NCI-H1417 treated with DMSO at 0.1 percent for 48 hours (cell line): ENCODE results near the gene SGCD.
"Not testable (repeated sequence)": the region's sequence is repeated elsewhere in the genome, so short reads cannot be mapped to it uniquely, and the experiment has no call there.

Experiments used
- DNase-seq: peaks from one replicate; lab custom pipeline; 2025; lab: John Stamatoyannopoulos, UW

SGCD gene

DNA sequence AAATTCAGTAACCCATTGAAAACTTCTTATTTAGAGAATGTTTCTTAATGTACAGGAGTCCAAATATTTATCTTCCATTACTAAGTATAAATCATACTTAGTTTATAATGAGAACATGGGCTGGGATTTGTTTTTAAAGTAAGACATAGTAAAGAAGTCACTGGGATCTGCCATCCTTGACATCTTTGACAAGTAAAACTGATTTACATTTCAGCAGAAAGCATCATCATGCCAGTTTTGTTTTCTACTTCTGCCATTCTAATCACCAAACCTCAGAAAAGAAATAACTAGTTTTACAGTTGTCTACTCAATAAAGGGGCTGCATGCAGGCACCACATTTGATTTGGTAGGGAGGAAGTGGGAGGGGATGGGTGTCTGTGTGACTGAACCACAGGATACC is 301.5 kb downstream of the SGCD start:
- DNase-seq = no peak

DNA sequence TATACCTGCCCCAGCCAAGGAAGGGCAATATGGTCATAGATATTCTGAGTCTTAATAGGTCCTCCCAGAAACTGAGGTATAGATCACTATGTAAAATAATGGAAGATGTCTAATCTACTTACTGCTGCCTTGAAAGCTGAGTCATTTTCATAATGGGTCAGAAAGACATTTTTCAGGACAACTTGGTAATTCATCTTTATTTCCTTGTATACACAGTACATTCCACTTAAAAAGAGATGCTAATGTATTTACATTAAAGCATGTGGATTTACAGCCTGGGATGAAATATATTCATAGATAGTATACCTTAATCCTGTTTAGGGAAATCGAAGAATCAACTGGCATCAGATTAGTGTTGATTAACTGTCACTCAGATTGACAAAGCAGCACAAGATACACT is 304.0 kb downstream of the SGCD start:
- DNase-seq = no peak

DNA sequence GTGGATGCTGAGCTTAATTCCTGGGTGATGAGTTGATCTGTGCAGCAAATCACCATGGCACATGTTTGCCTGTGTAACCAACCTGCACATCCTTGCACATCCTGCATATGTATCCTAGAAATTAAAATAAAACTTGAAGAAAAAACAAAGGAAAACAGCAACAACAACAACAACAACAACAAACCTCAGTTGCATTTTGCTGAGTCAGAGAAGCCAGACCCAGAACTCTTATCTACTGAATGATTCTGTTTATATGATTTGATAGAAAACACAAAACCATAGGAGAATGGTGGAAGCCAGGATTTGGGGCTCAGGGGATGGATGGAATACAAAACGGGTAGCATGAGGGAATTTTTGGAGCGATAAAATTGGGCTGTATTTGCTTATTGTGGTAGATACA is 307.3 kb downstream of the SGCD start:
- DNase-seq = no peak

DNA sequence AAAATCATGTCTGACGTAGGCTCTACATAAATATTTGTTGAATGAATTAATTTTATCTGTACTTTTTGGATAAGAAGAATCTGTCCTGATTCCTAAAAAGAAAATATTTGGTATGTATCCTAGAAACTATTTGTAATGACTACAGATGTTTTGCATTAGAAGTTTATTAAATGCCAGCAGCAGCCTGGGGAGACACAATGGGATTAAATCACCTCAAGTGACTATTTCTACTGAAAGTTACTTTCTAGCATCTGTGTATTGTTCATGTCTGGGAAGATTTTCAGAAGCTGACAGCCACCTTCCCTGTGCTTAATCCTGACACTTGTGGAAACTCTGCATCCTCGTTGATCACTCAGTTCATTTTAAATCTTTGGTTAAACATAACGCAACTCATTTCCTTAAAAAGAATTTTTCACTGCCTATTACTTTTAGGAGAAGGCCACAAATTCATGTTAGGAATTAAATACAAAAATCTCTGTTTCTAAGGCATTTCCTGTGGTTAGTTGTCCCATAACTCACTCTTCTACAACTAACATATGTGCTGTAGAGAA is 313.8 kb downstream of the SGCD start:
- no peak for DNase-seq

DNA sequence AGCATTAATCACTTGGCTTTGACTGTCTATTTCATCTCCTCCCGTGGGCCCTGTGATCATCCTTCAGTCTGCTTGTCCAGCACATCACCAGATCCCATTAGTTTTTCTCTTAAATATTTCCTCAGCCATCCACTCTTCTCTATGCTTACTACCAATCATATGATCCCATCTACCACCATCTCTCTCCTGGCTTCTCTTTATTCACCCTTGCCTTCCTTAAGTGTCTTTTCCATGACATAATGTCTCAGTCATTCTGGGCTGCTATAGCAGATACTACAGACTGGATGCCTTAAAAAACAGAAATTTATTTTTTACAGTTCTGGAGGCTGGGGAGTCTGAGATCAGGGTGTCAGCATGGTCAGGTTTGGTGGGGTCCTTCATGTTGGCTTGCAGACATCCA is 314.7 kb downstream of the SGCD start:
- no peak for DNase-seq

DNA sequence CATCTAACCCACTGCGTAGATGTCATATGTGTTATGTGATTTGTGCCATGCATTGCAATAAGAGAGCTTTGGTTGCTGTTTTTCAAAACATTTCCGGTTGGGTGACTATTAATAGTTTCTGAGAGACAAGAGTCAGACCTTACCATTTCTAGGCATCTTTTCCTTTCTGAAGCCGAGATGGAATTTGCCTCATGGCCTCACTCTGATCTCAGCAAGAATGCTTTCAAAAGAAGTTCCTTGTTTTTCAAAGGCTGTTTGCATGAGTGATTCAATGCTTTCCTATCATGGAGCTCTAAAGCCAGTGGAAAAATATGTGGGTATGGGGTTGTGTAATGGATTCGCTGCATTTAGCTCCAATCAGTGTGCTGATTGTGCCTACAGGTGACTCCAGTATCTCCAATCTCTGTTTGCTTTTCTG is 320.1 kb downstream of the SGCD start:
- DNase-seq = no peak

DNA sequence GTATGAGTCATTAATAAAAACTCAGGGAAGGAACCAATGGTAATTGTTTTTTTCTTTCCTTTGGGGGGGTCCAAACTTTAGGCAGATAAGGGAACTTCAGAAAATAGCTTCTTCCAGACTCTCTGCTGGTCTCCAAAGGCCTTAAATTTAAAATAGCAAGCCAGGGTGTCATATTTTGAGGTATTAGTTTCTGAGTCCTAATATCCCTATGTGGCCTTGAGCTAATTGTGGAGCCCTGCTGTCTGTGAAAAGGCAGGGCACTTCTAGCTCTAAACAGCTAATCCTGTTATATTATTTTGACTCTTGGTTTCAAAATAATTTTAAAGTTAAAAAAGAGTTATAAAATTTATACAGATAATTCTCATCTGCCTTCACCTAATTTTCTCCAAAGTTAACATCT is 327.5 kb downstream of the SGCD start:
- no peak for DNase-seq

DNA sequence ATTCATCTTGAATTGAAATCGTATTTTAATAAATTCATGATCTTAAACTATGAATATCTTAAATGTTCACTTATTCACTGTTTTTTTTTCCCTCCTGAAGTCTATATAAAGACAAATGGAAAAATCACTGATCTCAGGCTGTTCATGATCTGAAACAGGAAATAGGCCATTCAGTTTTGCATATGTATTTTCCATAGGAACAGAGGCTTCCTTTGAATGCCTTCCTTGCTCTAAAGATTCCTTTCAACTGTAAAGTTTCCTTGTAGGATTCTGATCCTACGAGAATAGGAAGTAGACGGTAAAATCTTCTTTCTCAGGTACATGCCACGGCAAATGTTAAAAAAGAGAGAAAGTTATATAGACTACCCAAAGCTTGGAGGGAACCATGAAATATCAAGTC is 328.8 kb downstream of the SGCD start:
- DNase-seq = no peak

DNA sequence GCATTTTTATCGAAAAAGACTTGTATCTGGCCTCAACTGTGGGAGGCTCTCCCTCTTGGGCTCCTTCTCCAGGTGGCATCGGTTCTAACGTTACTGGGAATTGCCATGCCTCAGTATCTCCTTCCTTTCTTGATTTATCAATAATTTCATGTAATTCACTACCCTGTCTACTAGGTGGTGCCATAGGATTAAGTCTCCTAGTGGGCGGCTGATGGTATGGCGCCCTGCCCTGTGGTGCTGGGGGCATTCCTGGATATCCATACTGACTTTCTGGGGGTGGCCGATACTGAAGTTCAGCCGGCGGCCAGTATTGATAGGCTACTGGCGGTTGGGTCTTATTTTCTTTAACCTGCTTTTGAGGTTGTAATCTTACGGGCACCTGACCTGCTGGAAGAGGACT is 337.9 kb downstream of the SGCD start:
- not testable (repeated sequence) for DNase-seq

DNA sequence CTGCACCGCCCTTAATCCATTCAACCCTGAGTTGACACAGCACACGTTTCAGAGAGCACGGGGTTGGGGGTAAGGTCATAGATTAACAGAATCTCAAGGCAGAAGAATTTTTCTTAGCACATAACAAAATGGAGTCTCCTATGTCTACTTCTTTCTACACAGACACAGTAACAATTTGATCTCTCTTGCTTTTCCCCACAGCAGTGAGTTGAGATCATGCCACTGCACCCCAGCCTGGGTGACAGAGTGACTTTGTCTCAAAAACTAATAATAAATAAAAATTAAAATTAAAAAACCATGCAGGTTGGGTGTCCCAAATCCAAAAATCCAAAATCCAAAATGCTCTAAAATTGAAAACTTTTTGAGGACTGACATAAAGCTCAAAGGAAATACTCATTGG is 339.7 kb downstream of the SGCD start:
- DNase-seq = not testable (repeated sequence)

DNA sequence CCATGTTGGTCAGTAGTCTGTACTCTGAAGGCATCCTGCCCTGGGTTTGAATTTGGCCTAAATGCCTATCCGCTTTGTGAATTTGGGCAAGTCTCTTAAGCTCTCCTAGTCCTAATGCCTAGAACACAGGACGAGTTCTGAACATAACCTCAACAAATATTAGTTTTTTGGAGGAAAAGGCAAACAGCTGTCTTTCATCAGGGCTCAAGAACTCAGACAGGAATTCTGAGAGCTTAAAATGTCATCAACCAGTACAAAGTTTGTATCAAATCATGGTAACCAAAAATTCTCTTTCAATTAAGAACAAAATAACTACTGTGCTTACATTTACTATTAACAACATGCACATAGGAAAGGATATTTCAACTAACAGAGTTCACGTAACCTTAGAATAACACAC is 340.7 kb downstream of the SGCD start:
- DNase-seq = no peak

DNA sequence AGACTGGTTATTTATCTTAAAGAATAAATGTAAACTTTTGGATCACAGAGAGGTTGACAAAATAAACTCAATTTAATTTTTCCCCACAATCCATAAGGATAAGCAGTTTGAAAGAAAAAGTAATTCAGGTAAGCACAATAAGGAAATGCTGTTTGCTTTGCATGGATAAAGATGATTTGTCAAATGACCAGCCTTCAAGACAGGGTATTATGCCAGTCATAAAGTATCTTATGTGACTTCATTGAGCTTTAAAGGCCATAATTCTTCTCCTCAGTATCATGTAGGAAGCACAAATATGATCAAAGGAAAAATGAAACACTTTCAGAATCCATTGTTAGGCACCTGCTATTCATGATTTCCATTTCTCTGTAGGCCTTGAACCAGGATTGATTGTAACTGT is 342.5 kb downstream of the SGCD start:
- DNase-seq = no peak

DNA sequence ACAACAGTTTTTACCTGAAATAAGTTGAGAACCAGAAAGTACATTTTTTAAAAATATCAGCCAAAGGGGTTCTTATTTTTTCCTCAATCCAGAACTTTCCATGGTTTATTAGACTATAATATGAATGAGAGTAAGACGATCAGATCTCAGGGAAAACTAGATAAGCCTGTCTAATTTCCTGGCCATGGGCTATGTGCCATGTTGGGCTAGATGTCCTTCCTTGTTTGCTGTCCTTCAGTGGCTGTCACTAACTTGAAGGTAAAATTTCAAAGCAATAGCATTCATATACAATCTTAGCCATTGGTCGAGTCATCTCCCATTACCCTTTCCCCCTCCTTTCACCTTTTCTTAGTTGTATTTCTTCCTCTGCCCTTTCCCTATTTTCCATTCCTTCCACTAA is 343.7 kb downstream of the SGCD start:
- no peak for DNase-seq

DNA sequence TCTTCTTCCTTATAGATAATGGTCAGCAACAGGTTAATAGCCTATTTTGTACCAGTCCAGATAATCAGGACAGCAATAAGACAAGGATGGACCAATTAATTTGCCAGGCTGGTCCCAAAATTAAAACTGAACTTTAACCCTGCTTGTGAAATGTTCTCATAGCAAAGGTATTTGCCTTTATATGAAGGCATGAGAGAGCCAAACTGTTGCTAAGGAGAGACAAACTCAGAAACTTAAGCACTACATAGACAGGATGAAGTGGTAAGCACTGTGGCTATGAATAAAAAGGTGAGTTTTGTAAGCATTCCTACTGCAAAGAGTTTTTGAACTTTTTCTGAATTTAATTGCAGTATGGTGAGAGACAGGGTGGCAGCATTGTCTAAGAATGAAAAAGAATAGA is 348.4 kb downstream of the SGCD start:
- DNase-seq = no peak

DNA sequence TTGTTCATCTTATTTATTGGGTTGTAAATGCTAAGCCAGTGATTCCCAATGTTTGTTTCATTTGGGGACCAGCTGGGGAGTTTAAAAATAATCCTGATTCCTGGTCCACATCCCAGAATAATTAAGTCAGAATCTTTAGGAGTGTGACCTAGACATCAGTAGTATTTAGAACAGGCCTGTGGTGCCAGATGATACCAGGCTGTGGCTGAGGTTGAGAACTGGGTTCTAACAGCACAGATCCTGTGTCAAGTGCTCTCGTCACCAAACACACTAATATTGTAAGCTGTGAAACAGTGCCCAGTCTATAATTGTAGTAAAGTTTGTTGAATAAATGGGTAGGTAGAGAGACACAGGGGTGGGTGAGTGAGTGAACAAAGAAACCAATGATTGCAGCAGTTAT is 351.0 kb downstream of the SGCD start:
- DNase-seq = no peak

DNA sequence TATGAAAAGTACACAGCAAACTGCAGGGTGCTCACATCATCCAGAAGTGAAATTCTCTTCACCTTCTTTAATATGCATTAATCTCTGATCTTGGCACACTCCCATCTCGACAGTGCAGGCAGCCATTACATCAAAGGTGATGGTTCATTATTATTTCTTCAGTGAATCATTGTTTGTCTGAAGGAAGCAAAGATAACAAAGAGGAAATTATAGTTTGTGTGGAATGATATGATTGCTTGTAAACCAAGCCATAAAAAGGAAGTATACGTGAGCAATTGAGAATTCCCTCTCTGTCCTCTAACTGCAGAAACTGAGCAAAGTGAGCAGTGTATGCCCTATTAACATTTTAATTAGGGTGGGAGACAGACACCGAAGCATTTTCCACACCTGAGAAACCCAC is 351.5 kb downstream of the SGCD start:
- no peak for DNase-seq

DNA sequence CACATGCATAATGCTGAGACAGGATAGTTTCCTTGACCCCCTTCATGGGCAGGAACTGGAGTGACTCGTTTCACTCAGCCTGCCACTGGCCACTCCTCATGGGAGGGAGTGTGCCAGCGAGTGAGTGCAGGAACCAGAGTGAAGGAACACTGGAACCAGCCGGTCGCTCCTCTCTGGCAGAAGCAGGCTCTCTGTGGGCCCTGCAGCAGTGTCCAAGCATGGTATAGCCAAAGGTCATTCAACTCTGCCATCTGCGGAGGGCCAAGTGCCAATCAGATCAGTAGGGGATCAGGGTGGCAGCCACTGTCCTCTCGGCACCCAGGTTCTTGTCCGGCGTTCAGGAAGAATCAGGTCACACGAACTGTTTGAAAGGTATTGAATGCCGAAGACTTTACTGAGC is 353.9 kb downstream of the SGCD start:
- DNase-seq = no peak

DNA sequence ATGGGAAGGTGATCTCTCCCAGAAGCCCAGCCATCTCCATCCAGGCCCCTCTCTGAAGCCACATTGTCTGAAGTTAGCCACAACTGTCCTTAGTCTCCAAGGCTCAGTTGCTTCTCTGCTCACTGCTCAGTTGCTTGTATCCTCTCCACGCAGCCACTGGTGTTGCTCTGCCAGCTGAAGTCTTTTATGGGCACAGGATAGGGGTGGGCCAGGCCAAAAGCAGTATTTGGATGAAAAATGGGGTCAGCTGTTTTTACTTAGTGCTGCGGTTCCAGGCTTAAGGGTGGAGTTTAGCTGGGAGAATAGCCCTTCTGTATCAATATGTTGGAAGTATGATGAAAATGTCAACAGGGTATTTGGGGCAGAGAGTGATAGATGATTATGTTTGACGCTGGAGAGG is 354.3 kb downstream of the SGCD start:
- no peak for DNase-seq

DNA sequence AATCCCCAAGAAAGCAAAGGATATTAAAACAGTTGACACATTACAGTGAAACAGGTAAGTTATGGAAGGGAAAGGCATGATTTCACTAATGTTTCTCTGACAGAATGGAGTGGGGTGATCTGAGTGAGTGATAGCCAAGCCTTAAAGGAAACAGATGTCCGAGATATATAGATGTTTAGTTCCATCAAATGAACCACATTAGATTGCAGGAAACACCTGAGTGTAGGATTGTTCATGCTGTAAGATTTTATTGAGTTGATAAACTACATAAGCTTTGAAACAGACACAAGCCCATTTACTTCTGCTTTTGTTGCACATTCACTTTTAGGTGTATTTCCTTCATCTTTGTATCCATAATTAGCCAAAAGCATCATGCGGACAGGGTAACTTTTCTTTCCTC is 356.0 kb downstream of the SGCD start:
- DNase-seq = no peak

DNA sequence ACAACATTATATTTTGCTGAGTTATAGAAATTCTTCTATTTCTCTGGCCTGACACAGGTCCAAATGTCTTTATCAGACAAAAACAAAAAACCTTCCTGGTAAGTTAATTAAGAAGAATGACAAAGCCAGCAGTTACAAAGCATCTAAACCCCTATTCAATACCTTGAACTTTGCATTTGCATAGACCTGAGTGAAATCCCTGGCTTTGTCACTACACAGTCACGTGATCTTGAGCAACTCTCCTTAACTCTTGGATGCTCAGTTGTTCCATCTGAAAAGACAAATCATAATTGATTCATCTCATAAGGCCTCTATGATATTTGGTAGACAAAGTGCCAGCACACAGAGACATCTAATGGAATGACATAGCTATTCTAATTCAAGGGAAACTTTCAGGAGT is 356.5 kb downstream of the SGCD start:
- DNase-seq = no peak

DNA sequence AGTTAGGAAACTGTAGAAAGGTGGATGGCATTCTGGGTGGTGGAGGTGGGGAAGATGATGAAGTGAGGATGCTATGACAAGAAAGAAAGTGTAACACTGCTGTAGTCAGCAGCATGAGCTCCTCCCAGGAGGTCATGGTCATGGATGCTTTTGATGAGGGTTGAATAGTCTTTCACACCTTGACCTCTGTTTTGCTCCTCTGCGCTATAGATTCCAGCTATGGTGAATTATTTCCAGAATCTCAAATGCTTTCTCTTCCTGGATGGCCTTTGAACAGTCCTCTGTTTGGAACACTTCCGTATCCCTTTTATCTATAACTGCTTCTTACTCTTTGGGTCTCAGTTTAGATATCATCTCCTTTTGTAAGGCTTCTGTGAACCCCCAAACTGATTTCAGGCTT is 357.3 kb downstream of the SGCD start:
- no peak for DNase-seq

DNA sequence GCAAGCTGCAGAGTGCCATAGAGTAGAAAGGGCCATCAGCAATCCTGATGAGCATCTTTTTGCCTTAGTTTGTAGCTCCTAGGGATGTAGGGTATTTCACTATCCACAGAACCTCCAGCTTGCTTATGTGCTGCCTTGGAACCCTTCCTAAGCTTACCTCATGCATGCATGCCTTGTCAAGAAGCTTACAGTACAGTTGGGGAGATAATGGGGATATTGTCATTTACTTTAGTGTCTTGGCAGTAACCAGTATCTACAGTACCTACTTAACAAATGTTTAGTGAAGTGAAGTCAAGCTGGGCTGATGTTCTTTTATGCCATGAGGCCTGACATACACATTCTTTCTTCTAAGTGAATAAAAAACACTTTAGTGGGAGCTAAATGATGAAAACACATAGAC is 358.5 kb downstream of the SGCD start:
- DNase-seq = no peak

DNA sequence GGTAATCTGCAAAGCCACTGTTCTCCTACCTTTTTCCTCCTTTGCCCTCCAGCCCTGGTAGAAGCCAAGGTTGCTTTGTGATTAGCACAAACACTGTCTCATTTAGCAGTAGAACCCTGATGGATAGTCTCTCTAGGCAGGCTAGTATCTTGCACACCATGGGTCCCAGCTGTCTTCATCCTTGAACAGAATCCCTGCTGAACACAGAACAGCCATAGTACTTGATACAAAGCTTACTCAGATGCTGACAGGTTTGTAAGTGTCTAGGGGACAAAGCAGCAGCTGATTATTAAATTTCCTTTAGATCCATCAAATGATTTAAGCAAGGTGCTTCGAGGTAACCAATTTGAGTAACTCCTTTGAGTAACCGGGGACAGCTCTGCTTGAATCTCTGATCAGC is 359.4 kb downstream of the SGCD start:
- no peak for DNase-seq

DNA sequence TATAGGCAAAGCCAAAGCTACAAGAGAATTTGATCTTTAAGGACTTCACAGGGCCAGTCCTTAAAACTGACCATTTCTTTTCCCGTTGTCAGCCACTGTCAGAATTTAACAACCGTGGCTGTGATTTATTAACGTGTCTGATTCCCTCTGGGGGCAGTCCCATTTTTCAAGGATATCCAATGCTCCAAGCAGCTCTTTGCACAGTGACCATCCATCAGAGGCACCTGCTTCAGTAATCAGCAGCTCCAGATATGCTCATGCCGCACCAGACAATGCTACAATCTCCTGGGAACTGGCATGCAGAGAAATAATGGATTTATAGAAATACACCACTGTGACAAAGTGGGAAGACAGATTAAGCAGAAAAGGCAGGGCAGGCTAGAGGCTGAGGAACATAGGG is 359.8 kb downstream of the SGCD start:
- DNase-seq = no peak

DNA sequence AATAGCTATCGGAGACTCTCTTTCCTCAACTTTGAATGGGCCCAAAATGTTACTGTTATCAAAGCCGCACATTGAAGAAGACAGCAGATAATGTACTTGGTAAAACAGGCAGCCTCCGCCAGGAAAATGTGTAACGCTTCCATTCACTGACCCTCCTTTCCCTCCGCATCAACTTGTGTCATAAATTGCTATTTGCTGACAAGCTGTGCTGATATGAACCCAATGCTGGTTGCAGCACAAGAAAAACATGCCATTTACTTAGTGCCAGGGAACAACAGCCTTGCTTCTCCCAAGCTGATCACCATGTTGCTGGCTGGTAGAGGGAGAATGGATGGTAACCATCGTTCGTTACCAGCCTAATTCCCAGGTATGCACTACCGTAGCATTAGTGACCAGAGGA is 360.6 kb downstream of the SGCD start:
- no peak for DNase-seq
